Heart right ventricle (tissue), 16 donors: ENCODE data around the gene SGO2. TPM values are rescaled to one million over a fixed set of nuclear protein-coding genes. Genes with fewer than 3 reads are reported as not detected.

Source experiments
- ATAC-seq, 8 donors: fragments of 200-7000 bp; cut with Tn5 transposase; one replicate each; pipeline ENCODE4 v1.9.1; 2020; ENCODE audit warnings: mild to moderate bottlenecking in 8 of 8, moderate library complexity in 8 of 8, moderate number of reproducible peaks in 1 of 8
- DNase-seq, 2 donors: peaks; one replicate each; pipeline ENCODE4 v3.0.0-alpha.2; 2020
- H3K27ac ChIP-seq, 10 donors: fragments of 200-600 bp; sonication (generic) in 2 of 10; one replicate each; pipeline versions ENCODE4 v1.5.0 to v1.8.0; 2020 to 2022; ENCODE audit warnings: mild to moderate bottlenecking in 3 of 10
- H3K27me3 ChIP-seq, 7 donors: fragments of 200-600 bp; one replicate each; pipeline ENCODE4 v1.8.0; 2021 to 2022; ENCODE audit warnings: mild to moderate bottlenecking in 2 of 7
- H3K36me3 ChIP-seq, 9 donors: fragments of 200-600 bp; sonication (generic) in 1 of 9; one replicate each; pipeline versions ENCODE4 v1.5.0 to v1.8.0; 2020 to 2022; ENCODE audit warnings: mild to moderate bottlenecking in 2 of 9
- H3K4me1 ChIP-seq, 9 donors: fragments of 200-600 bp; sonication (generic) in 1 of 9; one replicate each; pipeline versions ENCODE4 v1.5.0 to v1.8.0; 2020 to 2022; ENCODE audit warnings: mild to moderate bottlenecking in 4 of 9
- H3K4me3 ChIP-seq, 10 donors: fragments of 200-600 bp; sonication (generic) in 2 of 10; one replicate each; pipeline versions ENCODE4 v1.5.0 to v1.8.0; 2020 to 2022; ENCODE audit warnings: mild to moderate bottlenecking in 7 of 10, moderate library complexity in 2 of 10
- H3K9me3 ChIP-seq, 11 donors: fragments of 200-600 bp in 10 of 11; sonication (generic) in 2 of 11; one replicate each; pipeline versions ENCODE4 v1.5.0 to v1.8.0; 2013 to 2022; ENCODE audit warnings: mild to moderate bottlenecking in 2 of 11, control low read depth in 1 of 11, moderate library complexity in 1 of 11
- CTCF ChIP-seq, 9 donors: fragments of 200-600 bp; sonication (generic) in 2 of 9; IDR thresholded peaks; one replicate each; pipeline versions ENCODE4 v1.5.0 to v1.8.0; 2021 to 2022; ENCODE audit warnings: antibody characterized with exemption in 9 of 9, mild to moderate bottlenecking in 5 of 9, moderate library complexity in 1 of 9
- WGBS, 2 donors: extraction: QIAGEN DNeasy Blood & Tissue Kit; methylation state at CpG; one replicate each; pipeline ENCODE4 v1.1.7; 2013; ENCODE audit warnings: inconsistent platforms in 1 of 2; 5-methylcytosine and 5-hydroxymethylcytosine counted together
- intact Hi-C, 10 donors: fragments of 100-400 bp; cut with DNase I; formaldehyde crosslinking; loops; one replicate each; pipeline versions ENCODE4 v1.11.1 to v1.14.2; 2022
- polyA plus RNA-seq, 2 donors: library from polyadenylated mRNA; stranded (reverse); fragments of 200-250 nt; gene quantifications; one replicate each; pipeline ENCODE4 v1.2.3, GENCODE V29; 2013
- total RNA-seq, 10 donors: library from RNA; stranded (reverse); fragmentation: NEBNext Ultra II Directional in 3 of 10; extraction: Animal tissue kit (Norgen Biotek cat#: 25700) in 3 of 10; gene quantifications; one replicate each; pipeline versions ENCODE4 v1.2.1 to v1.2.4, GENCODE V29; 2021 to 2023
- donor health status: Arrhythmogenic right ventricular cardiomyopathy.
- donor health status: ischemic (EF 13 %, LVEDD 7.1; RV severe dilation, severe dysfunction).
- donor health status: healthy with polysubstance abuse.
- donor health status: DM: no; HTN: yes; CAD: no.
- donor health status: DM: no; HTN: no; CAD: no.
- donor health status: ischemic (EF 25% LVEDD 6.9; RV normal size, moderate dysfunction).
- donor health status: ischemic (EF 25% LVEDD 5.7; RV mildly dilated, moderate dysfunction).
- donor health status: healthy.
- donor health status: DM: yes; HTN: yes; CAD: no.
- donor health status: Ischemic cardiomyopathy.
- donor health status: ischemic (EF 35%, LVEDD 5.7; RV mildly dilated, moderate dysfunction).
- donor health status: nonischemic (EF 11% LVEDD 7.7; RV severe dilation, severe dysfunction).
- donor health status: DM: yes; HTN: yes; CAD: no.
- donor health status: PGD.
- donor health status: ischemic (EF 29% LVEDD 5.4; RV normal size, mild dysfunction).
- donor health status: nonischemic (EF 23%, LVEDD 6.1; RV moderate dilation, normal function).

SGO2 gene
- total and polyA plus RNA-seq, 12 donors, result 0.59 to 2.9 (median 1.1) TPM

DNA sequence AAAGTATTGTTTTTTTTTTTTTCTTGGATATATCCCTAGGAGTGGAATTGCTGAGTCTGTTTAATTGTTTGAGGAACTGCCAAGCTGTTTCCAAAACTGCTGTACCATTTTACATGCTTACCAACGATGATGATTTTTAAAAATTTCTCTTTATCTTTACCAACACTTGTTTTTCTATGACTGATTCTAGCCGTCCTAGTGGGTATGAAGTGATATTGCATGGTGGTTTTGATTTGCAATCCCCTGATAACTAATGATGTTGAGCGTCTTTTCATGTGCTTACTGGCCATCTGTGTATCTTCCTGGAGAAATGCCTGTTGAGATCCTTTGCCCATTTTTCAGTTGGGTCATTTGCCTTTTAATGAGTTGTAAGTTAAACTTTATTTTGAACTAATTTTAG, 51.0 kb downstream of the SGO2 start:
- no peaks in the 10 kb centered on the region for H3K9me3 ChIP-seq
- DNase-seq (no peak), ATAC-seq (no peak)
- no peak for TF ChIP-seq CTCF (IDR thresholded peaks at IDR 0.05)
- no peaks in the 10 kb centered on the region for H3K27me3 ChIP-seq
- H3K36me3 ChIP-seq, result peaks cover 0 to 9% (median 0%) of the 10 kb centered on the region in 9 donors
- intact Hi-C loops, result loop anchor here in 5 of 10 donors (5.0 to 10.0 kb wide), 2 partner anchors 125 to 128 kb away; no protein-coding TSS in a partner anchor
- no peak overlapping the region for H3K4me3 ChIP-seq
- no peaks in the 10 kb centered on the region for H3K4me1 ChIP-seq
- H3K27ac ChIP-seq, result no peak overlapping the region
- 94% methylated on average over 3 of the region's 3 CpGs for WGBS, 2 donors

DNA sequence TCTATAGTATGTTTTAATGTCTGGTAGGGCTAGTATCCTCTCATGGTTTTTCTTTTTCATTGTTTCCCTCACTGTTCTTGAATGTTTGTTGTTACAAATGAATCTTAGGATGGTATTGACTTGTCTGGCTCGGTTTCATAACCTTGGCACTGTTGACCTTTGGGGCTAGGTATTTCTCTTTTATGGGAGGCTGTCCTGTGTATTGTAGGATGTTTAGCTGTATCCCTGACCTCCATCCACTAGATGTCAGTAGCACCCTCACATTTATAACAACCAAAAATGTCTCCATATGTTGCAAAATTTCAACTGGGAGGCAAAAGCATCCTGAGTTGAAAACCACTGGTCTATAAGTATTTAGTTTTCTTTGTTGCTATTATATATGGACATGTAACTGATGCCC, 52.8 kb downstream of the SGO2 start:
- no peak for DNase-seq
- no peak for ATAC-seq
- H3K27ac ChIP-seq, result no peak overlapping the region
- no peaks in the 10 kb centered on the region for H3K9me3 ChIP-seq
- H3K36me3 ChIP-seq, result peaks cover 0 to 4% (median 0%) of the 10 kb centered on the region in 9 donors
- no peak overlapping the region for H3K4me3 ChIP-seq
- WGBS, 2 donors, result 48 to 81% methylated on average over 1 of the region's 1 CpG
- no peaks in the 10 kb centered on the region for H3K4me1 ChIP-seq
- H3K27me3 ChIP-seq, result no peaks in the 10 kb centered on the region
- intact Hi-C loops, result loop anchor here in 5 of 10 donors (5.0 to 10.0 kb wide), 2 partner anchors 124 to 126 kb away; no protein-coding TSS in a partner anchor
- peak in 6 of 9 donors; percentile 9 to 49 (median 20) for TF ChIP-seq CTCF (IDR thresholded peaks at IDR 0.05)

- no peak for DNase-seq
- whole genome bisulfite sequencing, 2 donors, result 95% methylated on average over 3 of the region's 3 CpGs
- intact Hi-C loops, result loop anchor here in 3 of 10 donors (5.0 to 10.0 kb wide), 3 partner anchors 110 to 120 kb away; no protein-coding TSS in a partner anchor
- Histone ChIP-seq H3K9me3 (no peaks in the 10 kb centered on the region), H3K27ac (no peak overlapping the region), H3K4me3 (no peak overlapping the region), H3K4me1 (peaks cover 0 to 14% (median 7%) of the 10 kb centered on the region in 9 donors), H3K27me3 (no peaks in the 10 kb centered on the region), H3K36me3 (no peaks in the 10 kb centered on the region)
- TF ChIP-seq CTCF (IDR thresholded peaks at IDR 0.05), result no peak
- no peak for ATAC-seq
Observed at GRCh38 chr2:200584639-200585038, 58.6 kb downstream of the SGO2 start.

- ATAC-seq (no peak), DNase-seq (no peak)
- Histone ChIP-seq H3K27ac (peak overlapping the region in 2 of 10 donors; percentile 28 to 41), H3K4me3 (peak overlapping the region in 9 of 10 donors; percentile 44 to 71 (median 60)), H3K36me3 (no peaks in the 10 kb centered on the region), H3K9me3 (no peaks in the 10 kb centered on the region), H3K4me1 (peaks cover 0 to 14% (median 7%) of the 10 kb centered on the region in 9 donors), H3K27me3 (no peaks in the 10 kb centered on the region)
- WGBS, 2 donors, result 9 to 12% methylated on average over 2 of the region's 2 CpGs
- no peak for TF ChIP-seq CTCF (IDR thresholded peaks at IDR 0.05)
- intact Hi-C loops, result loop anchor here in 2 of 10 donors (10.0 kb wide), 2 partner anchors 109 to 119 kb away; no protein-coding TSS in a partner anchor
Observed at GRCh38 chr2:200585340-200585729, 59.3 kb downstream of the SGO2 start.
